Measurements from ENCODE around the gene IMMT. TPM values are rescaled to one million over a fixed set of nuclear protein-coding genes. Genes with fewer than 3 reads are reported as not detected.

Gene IMMT
- total RNA-seq, 4 donors from 2014 or later: 42.6 to 54.3 (median 46.6) TPM

DNA sequence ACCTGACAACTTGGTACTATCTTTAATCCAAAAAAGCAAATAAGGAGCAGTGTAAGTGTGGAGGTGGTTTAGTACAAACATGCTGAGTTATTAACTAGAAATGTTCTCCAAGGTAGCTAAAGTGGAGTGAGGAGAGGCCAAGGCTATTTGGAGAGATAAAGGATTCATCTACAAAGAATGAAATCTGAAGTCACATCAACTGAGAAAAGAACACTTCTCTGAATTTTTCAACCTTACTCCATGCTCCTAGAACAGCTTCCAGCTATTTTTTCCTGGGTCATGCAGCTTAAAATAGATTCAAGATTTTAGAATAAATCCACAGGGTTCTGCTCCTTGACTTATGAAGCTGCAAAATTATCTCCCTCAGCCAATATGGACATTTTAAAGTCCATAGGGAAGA, 18.7 kb downstream of the IMMT start:
- Histone ChIP-seq H3K4me1 (peaks cover 0 to 9% (median 0%) of the 10 kb centered on the region in 4 donors), H3K9me3 (no peaks in the 10 kb centered on the region), H3K27ac (no peak overlapping the region), H3K36me3 (peaks cover 2 to 57% (median 11%) of the 10 kb centered on the region in 3 donors), H3K4me3 (no peak overlapping the region), H3K27me3 (no peaks in the 10 kb centered on the region)
- DNase-seq (ENCODE audit: low spot score in 2 of 2): no peak
- TF ChIP-seq EP300 (IDR thresholded peaks at IDR 0.05) (no peak), POLR2A (IDR thresholded peaks at IDR 0.05) (no peak)
- TF ChIP-seq, protein P1, sequence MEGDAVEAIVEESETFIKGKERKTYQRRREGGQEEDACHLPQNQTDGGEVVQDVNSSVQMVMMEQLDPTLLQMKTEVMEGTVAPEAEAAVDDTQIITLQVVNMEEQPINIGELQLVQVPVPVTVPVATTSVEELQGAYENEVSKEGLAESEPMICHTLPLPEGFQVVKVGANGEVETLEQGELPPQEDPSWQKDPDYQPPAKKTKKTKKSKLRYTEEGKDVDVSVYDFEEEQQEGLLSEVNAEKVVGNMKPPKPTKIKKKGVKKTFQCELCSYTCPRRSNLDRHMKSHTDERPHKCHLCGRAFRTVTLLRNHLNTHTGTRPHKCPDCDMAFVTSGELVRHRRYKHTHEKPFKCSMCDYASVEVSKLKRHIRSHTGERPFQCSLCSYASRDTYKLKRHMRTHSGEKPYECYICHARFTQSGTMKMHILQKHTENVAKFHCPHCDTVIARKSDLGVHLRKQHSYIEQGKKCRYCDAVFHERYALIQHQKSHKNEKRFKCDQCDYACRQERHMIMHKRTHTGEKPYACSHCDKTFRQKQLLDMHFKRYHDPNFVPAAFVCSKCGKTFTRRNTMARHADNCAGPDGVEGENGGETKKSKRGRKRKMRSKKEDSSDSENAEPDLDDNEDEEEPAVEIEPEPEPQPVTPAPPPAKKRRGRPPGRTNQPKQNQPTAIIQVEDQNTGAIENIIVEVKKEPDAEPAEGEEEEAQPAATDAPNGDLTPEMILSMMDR (IDR thresholded peaks at IDR 0.05): no peak

- H3K9me3 ChIP-seq: no peaks in the 10 kb centered on the region
- WGBS, 2 donors: 93 to 100% methylated on average over 1 of the region's 1 CpG
- no peak for DNase-seq (ENCODE audit: low spot score in 2 of 2)
- H3K27me3 ChIP-seq: no peaks in the 10 kb centered on the region
- H3K4me3 ChIP-seq: no peak overlapping the region
- peaks cover 2 to 65% (median 11%) of the 10 kb centered on the region in 3 donors for H3K36me3 ChIP-seq
- TF ChIP-seq POLR2A (IDR thresholded peaks at IDR 0.05): no peak
- TF ChIP-seq, protein P1 (IDR thresholded peaks at IDR 0.05): no peak
- no peak for TF ChIP-seq EP300 (IDR thresholded peaks at IDR 0.05)
- H3K27ac ChIP-seq: no peak overlapping the region
- peaks cover 0 to 8% (median 0%) of the 10 kb centered on the region in 4 donors for H3K4me1 ChIP-seq
Observed at GRCh38 chr2:86175828-86176227, 19.4 kb downstream of the IMMT start.

- no peak overlapping the region for H3K4me3 ChIP-seq
- WGBS, 2 donors: 69 to 74% methylated on average over 2 of the region's 2 CpGs
Observed at GRCh38 chr2:86174445-86174844, 20.8 kb downstream of the IMMT start.

GRCh38 chr2:86172610-86173009, 22.7 kb downstream of the IMMT start:
- Histone ChIP-seq H3K4me1 (peaks cover 0 to 8% (median 0%) of the 10 kb centered on the region in 4 donors), H3K9me3 (no peaks in the 10 kb centered on the region), H3K27me3 (no peaks in the 10 kb centered on the region), H3K36me3 (peaks cover 2 to 74% (median 17%) of the 10 kb centered on the region in 3 donors), H3K27ac (no peak overlapping the region), H3K4me3 (no peak overlapping the region)
- no peak for TF ChIP-seq POLR2A (IDR thresholded peaks at IDR 0.05)
- TF ChIP-seq EP300 (IDR thresholded peaks at IDR 0.05): no peak
- TF ChIP-seq, protein P1 (IDR thresholded peaks at IDR 0.05): no peak
- 23 to 38% methylated on average over 2 of the region's 2 CpGs for WGBS, 2 donors
- no peak for DNase-seq (ENCODE audit: low spot score in 2 of 2)

More at GRCh38 chr2:86174445-86174844, 20.8 kb downstream of the IMMT start:
- DNase-seq (ENCODE audit: low spot score in 2 of 2): no peak
- H3K9me3 ChIP-seq: no peaks in the 10 kb centered on the region
- peaks cover 2 to 73% (median 13%) of the 10 kb centered on the region in 3 donors for H3K36me3 ChIP-seq
- no peak overlapping the region for H3K27ac ChIP-seq
- no peak for TF ChIP-seq EP300 (IDR thresholded peaks at IDR 0.05)
- no peak for TF ChIP-seq POLR2A (IDR thresholded peaks at IDR 0.05)
- TF ChIP-seq, protein P1 (IDR thresholded peaks at IDR 0.05): no peak
- H3K27me3 ChIP-seq: no peaks in the 10 kb centered on the region
- peaks cover 0 to 8% (median 0%) of the 10 kb centered on the region in 4 donors for H3K4me1 ChIP-seq

GRCh38 chr2:86171295-86171694, 24.0 kb downstream of the IMMT start:
- Histone ChIP-seq H3K27me3 (no peaks in the 10 kb centered on the region), H3K27ac (no peak overlapping the region), H3K9me3 (no peaks in the 10 kb centered on the region), H3K36me3 (peaks cover 0 to 74% (median 17%) of the 10 kb centered on the region in 3 donors), H3K4me3 (no peak overlapping the region), H3K4me1 (peaks cover 0 to 8% (median 0%) of the 10 kb centered on the region in 4 donors)
- WGBS, 2 donors: 79 to 83% methylated on average over 3 of the region's 3 CpGs
- no peak for DNase-seq (ENCODE audit: low spot score in 2 of 2)
- TF ChIP-seq EP300 (IDR thresholded peaks at IDR 0.05) (no peak), POLR2A (IDR thresholded peaks at IDR 0.05) (no peak)
- TF ChIP-seq, protein P1 (IDR thresholded peaks at IDR 0.05): no peak

Measured in tibial nerve (tissue), 4 donors.